GM18858 (cell line): ENCODE results near the gene COMMD10.

ENCODE experiments used
- ATAC-seq: cut with Tn5 transposase; IDR thresholded peaks from one replicate; pipeline ENCODE4 v1.9.1; 2021; ENCODE audit not compliant: unreplicated experiment

COMMD10 gene

GRCh38 chr5:116212225-116212624, 127.4 kb downstream of the COMMD10 start:
- no peak for ATAC-seq

GRCh38 chr5:116216246-116216645, 131.4 kb downstream of the COMMD10 start:
- no peak for ATAC-seq

GRCh38 chr5:116225281-116225922, 140.6 kb downstream of the COMMD10 start:
- no peak for ATAC-seq

GRCh38 chr5:116229131-116229689, 144.4 kb downstream of the COMMD10 start:
- ATAC-seq = no peak

- no peak for ATAC-seq
Measured at GRCh38 chr5:116231288-116231687, 146.5 kb downstream of the COMMD10 start.

- no peak for ATAC-seq
Measured at GRCh38 chr5:116234681-116235080, 149.9 kb downstream of the COMMD10 start.

- ATAC-seq = no peak
Measured at GRCh38 chr5:116237917-116238500, 153.2 kb downstream of the COMMD10 start.

- no peak for ATAC-seq
Measured at GRCh38 chr5:116242343-116242742, 157.5 kb downstream of the COMMD10 start.

GRCh38 chr5:116248432-116248831, 163.6 kb downstream of the COMMD10 start:
- no peak for ATAC-seq

GRCh38 chr5:116249648-116250047, 164.8 kb downstream of the COMMD10 start:
- ATAC-seq = no peak

- no peak for ATAC-seq
Measured at GRCh38 chr5:116256717-116257116, 171.9 kb downstream of the COMMD10 start.

- no peak for ATAC-seq
Measured at GRCh38 chr5:116265471-116265870, 180.6 kb downstream of the COMMD10 start.

- ATAC-seq = no peak
Measured at GRCh38 chr5:116271446-116272025, 186.7 kb downstream of the COMMD10 start.

- ATAC-seq = no peak
Measured at GRCh38 chr5:116272281-116272941, 187.6 kb downstream of the COMMD10 start.

- peak; percentile 99 for ATAC-seq
Measured at GRCh38 chr5:116273448-116274242, 188.8 kb downstream of the COMMD10 start.

- ATAC-seq = no peak
Measured at GRCh38 chr5:116274251-116274650, 189.4 kb downstream of the COMMD10 start.

GRCh38 chr5:116275282-116275681, 190.5 kb downstream of the COMMD10 start:
- ATAC-seq = no peak

- ATAC-seq = no peak
Measured at GRCh38 chr5:116276952-116277351, 192.1 kb downstream of the COMMD10 start.

GRCh38 chr5:116280149-116280803, 195.5 kb downstream of the COMMD10 start:
- no peak for ATAC-seq

- ATAC-seq = no peak
Measured at GRCh38 chr5:116281309-116281708, 196.5 kb downstream of the COMMD10 start.
